NCI-H1436 (cell line): ENCODE results near the gene MRPL2.
"Not testable (repeated sequence)": the region's sequence is repeated elsewhere in the genome, so short reads cannot be mapped to it uniquely, and the experiment has no call there.

Experiments used
- DNase-seq: peaks from one replicate; lab custom pipeline; 2025; lab: John Stamatoyannopoulos, UW

The MRPL2 gene

DNA sequence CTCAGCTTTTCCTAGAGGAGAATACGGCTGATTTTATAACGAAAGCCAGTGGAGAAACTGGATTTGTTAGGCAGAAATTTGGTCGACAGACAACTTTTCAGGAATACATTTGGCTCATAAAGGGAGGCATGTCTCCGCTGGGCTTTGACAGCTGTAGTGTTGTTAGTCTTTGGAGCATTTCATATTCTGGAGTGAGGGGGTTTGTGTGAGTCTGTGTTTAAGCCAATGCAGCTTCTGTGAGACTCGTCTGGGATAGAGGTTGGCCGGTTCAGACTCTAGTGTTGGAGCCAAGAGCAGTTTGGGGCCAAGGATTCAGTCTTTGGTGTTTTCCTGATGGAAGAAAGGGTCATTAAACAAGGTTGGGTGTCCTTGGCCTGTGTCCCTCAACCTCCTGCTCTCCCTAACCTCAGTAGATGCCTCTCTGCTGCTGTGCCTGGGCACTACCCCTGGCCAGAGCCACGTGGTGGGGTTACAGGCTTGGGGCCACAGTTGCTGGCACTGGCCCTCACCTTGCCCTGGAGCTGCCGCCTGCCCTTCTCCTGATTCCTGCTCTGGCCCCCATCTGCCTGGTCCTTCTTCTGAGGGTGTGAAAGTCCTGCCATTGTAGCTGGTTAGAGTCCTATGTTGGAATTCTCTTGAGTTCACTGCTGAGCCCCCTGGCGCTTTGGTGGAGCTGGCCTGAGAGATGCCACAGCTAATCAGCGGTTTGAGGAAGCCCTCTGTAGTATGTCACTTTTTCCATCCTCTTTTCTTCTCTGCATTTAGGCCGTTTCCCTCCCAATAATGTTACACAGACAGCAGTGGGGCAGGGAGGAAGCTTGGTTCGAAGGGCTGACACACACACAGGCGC is 23.8 kb upstream of the MRPL2 start:
- DNase-seq, result no peak

DNA sequence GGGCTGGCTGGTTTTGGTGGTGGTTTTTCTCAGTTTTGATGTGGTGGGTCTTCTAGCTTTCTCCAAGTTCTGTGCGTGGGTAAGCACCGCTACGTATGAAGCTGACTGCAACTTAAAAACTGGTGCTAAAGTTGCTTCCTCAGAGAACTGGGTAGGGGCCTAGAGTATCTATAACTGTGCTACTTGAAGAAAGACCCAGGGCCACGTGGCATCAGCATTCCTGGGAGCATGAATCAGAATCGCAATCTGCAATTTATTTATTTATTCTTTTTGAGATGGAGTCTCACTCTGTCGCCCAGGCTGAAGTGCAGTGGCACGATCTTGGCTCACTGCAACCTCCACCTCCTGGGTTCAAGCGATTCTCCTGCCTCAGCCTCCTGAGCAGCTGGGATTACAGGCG is 22.7 kb upstream of the MRPL2 start:
- not testable (repeated sequence) for DNase-seq

DNA sequence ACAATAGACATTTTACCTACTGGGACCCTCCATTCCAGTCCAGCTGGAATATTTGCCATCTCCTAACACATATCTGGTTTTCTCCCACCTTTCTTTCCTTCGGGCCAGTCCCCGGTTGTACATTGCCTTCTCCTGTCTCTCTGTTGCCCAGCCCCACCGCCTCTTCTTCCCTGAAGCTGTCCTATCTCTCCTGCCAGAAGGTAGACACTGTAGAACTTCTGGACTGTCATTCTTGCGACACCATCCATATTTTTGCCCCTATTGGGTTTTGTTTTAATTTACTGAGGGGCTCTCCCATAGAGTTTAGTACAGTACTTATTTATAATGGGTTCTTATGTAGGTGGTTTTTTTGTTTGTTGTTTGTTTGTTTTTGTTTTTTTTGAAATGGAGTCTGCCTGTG is 21.8 kb upstream of the MRPL2 start:
- DNase-seq, result no peak

DNA sequence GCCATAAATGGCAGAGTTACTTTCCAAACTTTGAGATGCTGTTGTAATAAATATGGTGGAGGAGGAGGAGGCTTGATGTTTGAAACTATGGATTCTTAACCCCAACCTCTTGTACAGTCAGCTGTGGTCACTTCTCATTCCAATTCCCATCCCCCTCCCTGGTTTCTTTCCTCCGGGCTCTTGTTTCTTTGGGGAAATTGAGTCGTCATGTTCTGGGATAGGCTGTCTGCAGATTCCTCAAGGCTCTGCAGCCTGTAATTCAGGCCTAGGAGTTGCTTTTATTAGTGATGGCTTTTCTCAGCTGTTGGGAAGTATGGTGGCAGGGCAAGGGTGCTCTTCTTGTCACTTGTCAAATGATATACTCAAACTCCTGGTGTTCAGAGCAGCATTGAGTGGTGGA is 19.5 kb upstream of the MRPL2 start:
- no peak for DNase-seq

DNA sequence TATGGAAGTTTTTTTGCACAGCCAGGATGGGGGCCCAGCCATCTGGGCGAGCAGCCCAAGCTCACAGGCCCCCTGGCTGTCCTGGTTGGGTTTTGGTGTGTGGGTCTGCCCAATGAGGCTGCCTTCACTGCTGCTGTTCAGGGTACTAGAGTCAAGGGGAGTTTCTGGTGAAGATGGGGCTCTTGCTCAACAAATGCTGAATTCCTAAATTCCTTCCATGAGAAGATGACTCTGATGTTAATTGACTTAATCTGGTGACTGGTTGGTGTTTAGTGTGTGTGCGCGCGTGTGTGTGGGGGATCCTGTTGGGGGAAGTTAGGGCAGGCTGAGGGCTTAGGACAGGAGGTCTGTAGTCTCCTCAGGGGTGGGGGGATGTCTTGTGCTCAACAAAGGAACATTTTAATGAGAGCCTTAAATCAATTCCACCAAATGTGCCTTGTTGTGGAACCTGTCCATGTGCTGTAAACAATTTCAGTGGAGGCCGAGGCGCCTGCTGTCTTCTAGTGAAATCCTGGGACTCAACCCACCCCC is 18.8 kb upstream of the MRPL2 start:
- no peak for DNase-seq

DNA sequence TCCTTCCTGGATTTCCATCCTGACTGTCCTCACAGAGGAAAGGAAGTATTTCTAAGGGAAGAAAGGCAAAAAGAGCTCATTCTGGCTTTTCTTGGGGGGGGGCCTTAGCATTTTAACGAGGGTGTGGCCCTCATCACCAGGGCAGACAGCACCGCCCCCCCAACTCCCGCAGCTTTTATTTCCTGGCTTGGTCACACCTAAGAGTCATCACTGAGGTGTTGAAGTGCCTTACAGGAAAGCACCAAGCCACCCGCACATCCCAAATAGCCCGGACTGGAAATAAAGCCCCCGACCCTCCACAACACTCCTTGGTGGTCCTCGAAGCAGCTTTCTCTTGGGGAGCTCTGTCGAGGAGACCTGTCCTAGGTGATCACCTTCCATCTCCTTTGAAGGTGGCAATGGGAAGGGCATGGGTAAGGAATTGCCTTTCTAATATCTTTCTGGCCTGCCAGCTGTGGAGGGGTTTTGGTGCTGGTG is 18.1 kb upstream of the MRPL2 start:
- no peak for DNase-seq

DNA sequence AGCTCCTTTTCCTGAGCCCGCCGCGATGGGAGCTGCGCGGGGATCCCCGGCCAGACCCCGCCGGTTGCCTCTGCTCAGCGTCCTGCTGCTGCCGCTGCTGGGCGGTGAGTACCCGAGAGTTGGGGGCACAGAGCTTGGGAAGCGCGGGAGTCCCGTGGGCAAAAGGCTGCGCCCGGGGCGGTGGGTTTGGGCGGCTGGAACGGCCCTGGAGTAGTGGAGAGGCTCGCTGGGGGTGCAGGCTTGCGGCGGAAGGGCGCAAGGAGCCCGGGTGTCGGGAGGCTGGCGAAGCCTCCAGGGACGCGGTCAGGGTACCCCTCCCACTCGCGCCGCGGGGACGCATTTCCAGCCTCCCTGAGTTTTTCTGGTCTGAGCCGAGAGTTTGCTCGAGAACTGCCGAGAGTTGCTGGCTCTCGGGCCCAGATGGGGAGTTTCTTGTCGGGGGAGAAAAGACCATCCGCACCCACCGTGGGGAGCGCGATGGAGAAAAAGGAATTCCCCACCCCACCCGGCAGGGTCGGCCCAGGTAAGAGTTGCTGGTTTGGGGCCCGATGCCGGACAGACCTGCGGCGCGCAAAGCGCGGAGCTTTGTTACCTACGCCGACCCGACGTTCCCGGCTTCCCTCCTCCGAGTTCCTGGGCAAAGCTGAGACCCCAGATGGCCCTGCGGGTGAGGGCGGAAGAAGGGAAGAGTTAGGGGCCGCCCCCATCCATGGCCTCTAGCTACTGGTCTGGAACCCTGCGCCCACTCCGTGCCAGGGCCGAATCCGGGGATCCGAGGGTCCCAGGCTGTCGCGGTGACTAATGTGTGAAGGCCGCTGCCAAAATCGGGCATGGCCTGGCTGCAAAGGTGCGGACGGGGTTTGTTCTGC is 17.5 kb upstream of the MRPL2 start:
- peak; percentile 47 for DNase-seq

DNA sequence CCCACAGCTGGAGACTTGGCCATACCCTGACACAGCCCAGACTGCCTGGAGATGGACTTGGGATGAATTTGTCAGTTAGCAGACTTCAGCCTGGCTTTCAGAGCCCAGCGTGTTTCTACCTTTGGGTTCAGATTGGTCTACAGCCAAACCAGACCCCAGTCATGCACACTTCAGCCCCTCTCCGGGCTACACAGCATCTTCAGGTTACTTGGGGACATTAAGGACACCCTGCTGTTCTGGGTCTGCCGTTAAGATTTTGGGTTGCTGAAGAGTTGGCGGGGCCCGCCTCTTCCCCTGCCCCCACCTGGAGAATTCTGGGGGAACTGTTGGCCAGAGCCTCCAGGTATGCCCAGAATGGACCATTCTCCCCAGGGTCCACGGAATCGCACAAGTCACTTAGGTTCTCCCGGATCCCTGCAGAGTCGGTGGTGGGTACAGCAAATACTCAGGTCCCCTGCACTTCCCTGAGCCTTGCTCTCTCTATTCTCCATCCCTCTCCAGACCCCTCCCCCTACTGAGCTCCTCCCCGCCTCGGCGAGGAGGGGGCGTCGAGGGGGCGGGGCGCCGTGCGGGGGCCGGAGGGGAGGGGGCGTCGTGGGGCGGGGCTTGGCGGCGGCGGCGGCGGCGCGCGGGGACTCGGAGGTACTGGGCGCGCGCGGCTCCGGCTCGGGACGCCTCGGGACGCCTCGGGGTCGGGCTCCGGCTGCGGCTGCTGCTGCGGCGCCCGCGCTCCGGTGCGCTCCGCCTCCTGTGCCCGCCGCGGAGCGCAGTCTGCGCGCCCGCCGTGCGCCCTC is 16.6 kb upstream of the MRPL2 start, which contains the start of gene PTK7:
TSS of gene PTK7 (plus strand) at position 645 of the 794 bp plus-strand sequence. CDS start 175 bp downstream, outside the sequence.
- DNase-seq, result peak; percentile 87

DNA sequence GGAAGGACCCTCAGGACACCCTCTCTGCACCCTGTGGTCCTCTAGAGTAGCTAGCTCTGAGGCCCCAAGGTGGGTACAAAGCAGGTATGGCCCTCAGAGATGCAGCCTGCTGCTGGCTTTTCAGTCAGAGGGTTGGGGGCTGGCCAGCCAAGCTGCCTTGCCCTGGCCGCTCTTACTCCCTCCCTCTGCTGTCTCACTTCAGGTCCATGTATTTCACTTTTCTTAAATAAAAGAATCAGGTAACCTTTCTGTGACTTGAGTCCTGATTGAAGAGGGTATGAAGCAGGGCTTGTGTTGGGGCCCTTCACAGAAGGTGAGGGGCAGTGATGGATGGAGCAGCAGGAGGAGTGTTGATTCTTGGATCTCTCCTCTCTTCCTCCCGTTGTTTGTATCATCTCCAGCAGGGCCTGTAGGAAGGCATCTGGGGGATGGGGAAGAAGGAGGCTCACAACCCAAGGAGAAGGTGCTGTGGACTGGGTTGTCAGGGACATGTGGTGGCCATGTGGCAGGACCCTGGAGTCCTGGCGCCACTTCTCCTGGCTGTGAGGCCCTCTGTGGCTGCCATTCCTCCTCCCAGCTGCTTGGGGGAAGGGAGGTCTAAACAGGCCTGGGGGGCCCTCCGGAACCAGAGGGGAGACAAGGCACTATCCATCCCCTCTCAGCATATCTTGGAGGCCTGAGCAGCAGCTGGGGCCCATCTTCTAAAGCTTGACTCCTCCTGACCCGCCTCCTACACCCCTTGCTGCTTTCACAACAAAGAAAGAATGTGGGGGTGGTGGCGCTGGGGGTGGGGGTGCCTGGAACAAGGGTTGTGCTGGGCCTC is 15.8 kb upstream of the MRPL2 start:
- no peak for DNase-seq

DNA sequence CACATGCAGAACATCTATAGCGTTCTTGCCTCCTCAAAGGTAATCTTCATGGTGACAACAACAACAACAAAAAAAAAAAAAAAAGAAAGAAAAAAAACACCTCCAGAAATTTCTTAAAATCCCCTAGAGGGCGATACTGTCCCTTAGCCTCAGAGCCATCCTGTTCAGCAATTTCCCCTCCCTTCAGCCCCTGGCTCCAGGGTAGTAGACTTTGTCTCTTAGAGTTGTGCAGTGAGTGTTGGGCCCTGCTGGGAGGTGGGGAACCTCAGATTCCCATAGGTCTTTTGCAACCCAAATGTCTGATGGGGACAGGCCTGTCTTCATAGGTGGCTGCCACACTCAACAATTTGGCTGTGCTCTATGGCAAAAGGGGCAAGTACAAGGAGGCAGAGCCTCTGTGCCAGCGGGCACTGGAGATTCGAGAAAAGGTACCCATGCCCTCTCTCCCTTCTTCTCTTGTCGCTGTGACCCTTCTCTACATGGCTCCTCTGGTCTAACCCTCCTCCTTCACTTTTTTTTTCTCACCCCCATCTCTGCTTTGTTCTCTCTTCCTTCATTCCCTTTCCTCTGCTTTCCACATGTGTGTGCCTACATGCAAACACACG is 10.9 kb upstream of the MRPL2 start:
- DNase-seq, result peak; percentile 41

DNA sequence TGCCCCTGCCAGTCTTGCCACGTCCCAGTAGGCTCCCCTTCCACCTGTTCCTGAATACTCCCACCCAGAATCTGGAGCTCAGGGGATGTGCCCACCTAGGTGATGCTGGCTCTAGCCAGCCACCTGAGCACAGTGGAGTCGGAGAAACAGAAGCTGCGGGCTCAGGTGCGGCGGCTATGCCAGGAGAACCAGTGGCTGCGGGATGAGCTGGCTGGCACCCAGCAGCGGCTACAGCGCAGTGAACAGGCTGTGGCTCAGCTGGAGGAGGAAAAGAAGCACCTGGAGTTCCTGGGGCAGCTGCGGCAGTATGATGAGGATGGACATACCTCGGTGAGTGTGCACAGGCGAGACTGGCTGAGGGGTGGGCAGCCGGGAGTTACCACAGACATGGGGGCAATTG is 3.6 kb upstream of the MRPL2 start:
- DNase-seq, result no peak

DNA sequence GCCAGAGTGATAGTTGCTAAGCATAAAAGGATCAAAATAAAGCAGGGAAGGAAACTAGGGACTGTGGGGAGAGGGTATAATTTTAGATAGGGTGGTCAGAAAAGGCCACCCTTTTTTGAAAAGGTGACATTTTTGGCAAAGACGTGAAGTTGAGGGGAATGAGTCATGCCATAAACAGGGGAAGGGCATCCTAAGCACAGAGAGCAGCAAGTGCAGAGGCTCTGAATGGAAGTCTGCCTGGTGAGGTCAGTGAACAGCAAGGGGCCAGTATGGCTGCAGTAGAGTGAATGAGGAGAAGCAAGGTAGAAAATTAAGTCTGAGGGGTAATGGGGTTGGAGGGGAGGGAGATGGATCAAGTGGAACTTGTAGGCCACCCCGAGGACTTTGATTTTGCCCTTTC is 2.6 kb upstream of the MRPL2 start:
- no peak for DNase-seq

DNA sequence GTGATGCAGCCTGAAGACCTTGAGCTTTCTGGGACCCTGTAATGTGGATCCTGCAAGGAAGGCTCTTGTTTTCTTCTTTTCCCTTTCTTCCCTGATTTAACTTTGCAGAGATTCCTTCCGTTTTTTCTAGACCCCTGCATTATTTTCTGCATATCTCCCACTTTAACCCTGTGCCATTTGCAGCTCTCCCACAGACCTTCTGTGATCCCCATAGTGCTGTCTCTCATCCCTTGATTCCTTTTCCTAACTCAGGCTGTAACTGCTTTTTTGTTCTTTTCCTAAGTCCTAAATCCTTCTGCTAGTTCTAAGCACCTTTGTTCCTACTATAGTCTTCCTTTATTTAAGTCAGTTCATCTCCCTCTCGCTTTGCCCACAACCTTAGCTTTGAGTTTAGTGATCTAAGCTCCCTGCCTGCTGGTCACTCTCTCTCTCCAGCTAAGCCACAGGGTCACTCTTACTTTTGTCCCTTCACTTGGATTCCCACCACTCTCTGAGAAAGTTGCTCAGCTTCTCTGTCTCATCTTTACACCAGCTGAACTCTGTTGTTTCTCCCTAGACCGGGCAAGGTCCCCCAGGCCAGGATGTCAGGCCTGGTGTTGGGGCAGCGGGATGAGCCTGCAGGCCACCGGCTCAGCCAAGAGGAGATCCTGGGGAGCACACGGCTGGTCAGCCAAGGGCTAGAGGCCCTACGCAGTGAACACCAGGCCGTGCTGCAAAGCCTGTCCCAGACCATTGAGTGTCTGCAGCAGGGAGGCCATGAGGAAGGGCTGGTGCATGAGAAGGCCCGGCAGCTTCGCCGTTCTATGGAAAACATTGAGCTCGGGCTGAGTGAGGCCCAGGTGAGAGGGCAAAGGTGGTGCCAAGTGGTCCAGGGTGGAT is 1.8 kb upstream of the MRPL2 start:
- no peak for DNase-seq

DNA sequence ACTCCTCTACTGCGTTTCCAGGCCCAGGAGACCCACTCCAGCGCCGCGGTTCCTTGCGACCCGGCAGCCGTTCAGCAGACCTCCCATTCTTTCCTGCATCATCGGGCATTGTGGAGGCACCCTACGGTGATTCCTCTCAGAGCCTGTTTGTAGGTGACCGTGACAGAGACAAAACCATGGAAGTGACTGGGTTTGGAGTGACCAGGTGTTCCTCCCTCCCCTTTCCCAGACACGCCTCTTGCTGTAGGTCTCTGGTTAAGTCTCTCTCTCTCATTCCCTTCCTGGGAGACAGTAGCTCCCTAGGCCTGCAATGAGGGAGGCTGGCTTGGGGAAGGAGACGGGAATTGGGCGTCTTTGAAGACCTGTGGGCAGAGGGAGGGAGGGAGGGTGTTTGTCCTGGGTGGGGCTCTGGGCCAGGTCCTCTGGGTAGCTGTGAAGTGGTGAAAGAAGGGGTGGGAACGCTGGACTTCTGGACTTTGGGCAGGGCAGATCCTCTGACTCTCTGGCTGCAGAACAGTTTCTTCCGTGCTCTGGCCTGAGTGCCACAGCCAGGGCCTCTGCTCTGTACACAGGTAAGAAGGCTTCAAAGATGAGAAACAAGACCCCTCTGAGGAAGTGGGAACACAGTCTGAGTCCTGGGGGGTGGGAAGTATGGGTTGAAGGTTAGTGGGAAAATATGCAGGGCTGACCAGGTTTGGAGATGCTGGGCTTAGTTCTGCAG is 960 bp upstream of the MRPL2 start:
- DNase-seq, result no peak

DNA sequence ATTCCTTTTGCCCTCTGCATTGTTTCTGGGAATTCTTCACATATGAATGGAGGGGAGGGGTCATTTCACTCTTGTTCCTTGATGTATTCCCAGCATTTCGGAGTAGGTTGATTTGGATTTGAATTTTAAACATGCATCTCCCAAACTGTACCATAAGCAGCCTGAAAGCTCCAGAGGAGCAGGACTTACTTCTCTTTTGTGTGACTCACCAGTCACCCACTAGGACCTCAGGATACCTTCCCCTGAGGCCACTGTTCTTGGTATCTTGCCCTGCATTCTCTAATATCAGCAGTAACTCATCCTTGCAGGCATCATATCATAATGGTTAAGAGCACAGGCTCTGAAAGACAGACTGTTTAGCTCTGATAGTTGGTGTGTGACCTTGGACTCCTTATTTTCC is 703 bp downstream of the MRPL2 start:
- no peak for DNase-seq

DNA sequence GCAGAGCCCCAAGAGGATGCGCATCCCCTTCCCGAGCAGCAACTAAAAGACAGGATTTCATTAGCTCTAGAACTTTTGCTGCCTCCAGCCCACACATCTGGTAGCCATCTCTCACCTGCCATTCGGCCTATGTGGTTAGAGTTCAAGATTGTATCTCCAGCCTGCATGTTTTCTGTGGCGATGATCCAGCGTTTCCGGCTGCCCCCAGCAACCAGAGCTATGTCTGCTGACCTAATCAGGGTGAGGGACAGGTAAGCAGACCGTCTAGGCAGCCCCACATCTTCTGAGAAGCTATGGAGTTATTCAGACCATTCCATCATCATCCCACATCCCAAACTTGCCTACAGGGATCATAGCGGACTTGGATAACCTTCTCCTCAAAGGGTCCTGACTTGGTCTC is 3.3 kb downstream of the MRPL2 start:
- no peak for DNase-seq

DNA sequence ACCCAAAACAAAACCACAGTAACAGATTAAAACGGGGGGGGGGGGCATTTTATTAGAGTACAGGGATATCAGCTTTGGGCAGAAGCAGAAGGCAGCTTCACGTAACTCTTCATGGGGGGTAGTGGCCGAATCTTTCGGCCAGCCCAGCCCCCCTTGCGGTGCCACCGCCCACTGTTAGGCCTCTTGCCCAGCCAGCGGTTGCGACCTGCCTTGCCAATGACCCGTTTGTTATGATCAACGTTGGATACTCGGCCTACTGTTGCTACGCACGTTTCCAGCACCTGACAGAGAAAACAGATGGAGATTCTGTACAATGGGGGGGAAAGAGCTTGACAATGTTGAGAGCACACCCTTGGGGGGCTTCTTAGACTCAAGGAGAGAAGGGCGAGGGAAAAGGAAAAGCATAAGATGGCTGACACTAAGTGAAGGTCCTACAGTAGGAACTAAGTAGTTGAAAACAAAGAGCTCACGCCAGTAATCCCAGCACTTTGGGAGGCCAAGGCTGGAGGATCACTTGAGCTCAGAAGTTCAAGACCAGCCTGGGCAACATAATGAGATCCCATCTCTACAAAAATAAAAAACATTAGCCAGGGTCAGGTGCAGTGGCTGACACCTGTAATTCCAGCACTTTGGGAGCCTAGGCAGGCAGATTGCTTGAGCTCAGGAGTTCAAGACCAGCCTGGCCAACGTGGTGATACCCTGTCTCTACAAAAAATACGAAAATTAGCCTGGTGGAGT is 4.9 kb downstream of the MRPL2 start:
- no peak for DNase-seq

DNA sequence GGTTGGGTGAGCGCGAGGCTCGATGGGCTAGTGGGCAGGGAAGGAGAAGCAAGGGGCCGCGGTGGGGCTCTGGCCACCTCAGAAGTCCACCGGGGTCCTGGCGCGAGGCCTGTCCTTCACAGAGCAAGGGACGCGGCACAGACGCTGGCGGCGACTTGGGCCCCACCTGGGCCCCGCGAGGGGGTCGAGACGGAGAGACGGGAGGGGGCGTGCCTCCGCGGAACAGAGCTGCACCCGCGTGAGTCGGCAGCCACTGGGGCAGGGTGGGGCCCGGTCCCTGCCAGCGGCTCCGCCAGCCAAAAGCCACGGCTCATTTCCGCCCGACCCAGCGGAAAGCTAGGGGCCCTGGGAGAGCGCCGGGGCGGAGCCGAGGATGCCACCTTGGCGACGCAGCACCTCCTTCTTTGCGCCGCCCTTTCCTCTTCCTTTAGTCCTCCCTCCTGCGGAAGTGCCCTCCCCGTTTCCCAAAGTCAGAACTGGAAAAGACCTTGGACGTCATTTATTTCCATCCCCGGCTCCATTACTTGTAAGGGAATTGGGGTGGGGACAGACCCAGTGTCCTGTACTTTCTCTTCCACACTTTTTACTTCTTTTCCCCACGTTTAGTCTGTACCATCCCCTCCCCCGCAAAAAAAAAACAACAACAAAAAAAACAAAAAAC is 5.6 kb downstream of the MRPL2 start, which contains the start of gene CUL7:
TSS of gene CUL7 (minus strand) at position 307 of the 661 bp plus-strand sequence. CDS start 1,063 bp downstream, outside the sequence.
- DNase-seq, result peak; percentile 86
